ENCODE data around the gene APCDD1L.

APCDD1L gene

DNA sequence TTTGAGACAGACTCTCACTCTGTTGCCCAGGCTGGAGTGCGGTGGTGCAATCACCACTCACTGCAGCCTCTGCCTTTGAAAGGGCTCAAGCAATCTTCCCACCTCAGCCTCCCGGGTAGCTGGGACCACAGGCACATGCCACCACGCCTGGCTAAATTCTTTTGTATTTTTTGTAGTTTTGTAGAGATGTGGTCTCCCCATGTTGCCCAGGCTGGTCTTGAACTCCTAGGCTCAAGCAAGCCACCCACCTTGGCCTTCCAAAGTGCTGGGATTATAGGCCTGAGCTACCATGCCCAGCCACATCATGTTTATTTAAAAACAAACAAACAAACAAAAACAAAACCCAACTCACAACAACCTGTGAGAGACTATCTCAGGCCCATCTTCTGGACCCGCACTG, 29.7 kb upstream of the APCDD1L start:
- no peak for DNase-seq

- no peak for DNase-seq
These were observed 29.1 kb upstream of the APCDD1L start for GRCh38 chr20:58544286-58544685.

GRCh38 chr20:58543274-58543673, 28.1 kb upstream of the APCDD1L start:
- no peak for DNase-seq

GRCh38 chr20:58542411-58543095, 27.4 kb upstream of the APCDD1L start:
- peak in 1 of 2 donors; percentile 4 for DNase-seq

DNA sequence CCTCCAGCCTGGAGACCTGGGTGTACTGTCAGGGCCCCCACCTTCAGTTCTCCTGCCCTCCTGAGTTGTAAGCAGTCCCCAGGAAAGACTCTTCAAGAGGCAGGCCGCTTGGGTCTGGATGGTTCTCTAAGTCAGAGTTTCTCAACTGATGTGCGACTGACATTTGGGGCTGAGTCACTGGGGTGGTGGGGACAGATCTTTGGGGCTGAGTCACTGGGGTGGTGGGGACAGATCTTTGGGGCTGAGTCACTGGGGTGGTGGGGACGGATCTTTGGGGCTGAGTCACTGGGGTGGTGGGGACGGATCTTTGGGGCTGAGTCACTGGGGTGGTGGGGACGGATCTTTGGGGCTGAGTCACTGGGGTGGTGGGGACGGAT, 26.8 kb upstream of the APCDD1L start:
- DNase-seq: peak in 1 of 2 donors; percentile 27

DNA sequence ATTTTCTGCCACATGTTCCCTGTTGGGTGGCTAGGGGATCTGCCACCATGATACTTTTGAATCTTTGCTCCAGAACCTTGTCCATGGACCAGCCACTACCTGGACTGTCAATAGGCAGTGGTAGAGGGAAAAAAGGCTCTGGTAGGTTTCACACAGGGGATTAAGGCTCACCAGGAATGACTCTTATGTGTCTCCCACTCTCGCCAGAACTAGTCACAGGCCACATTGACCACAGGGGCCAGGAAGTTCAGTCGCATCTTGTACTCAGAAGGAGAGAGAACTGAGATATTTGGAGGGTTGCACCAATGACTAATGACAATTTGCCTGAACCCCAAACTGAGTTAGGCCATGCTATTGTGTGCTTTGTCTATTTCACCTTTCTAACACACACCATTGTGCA, 23.6 kb upstream of the APCDD1L start:
- DNase-seq: no peak

GRCh38 chr20:58537831-58538230, 22.6 kb upstream of the APCDD1L start:
- DNase-seq: no peak

DNA sequence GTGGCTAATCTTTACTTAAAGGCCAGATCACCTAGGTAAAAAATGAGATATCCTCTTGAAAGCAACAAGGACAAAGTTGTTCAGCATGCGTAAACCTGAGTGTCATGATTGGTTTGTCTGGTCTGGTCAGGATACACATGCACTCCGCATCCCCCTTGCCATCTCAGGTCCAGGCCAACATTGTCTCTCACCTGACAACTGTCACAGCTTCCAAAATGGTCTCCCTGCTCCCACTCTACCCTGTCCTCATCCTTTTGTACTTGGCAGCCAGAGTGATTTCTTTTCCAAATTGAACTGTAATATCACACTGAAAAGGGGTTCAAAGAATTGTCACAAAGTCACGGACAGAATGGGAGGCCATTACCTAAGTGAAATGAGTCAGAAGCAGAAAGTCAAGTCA, 21.1 kb upstream of the APCDD1L start:
- DNase-seq: no peak

DNA sequence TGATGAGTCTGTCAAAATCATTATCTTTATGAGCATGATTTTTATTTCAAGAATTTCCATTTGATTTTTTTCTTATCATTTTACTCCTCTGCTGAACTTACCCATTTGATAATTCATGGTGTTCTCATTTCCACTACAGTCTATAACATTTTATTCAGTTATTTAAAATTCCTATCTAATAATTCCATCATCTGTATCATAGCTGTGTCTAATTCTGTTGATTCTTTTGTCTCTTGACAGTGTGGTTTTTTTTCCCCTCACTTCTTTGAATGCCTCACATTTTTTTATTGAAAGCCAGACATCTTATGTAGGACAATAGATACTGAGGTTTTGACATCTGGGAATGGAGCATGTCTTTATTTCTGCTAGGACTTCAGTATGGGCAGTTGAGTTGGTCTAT, 16.5 kb upstream of the APCDD1L start:
- no peak for DNase-seq

GRCh38 chr20:58531063-58531462, 15.9 kb upstream of the APCDD1L start:
- DNase-seq: no peak

GRCh38 chr20:58528412-58528811, 13.2 kb upstream of the APCDD1L start:
- no peak for DNase-seq

- DNase-seq: no peak
These were observed 11.2 kb upstream of the APCDD1L start for GRCh38 chr20:58526411-58526810.

DNA sequence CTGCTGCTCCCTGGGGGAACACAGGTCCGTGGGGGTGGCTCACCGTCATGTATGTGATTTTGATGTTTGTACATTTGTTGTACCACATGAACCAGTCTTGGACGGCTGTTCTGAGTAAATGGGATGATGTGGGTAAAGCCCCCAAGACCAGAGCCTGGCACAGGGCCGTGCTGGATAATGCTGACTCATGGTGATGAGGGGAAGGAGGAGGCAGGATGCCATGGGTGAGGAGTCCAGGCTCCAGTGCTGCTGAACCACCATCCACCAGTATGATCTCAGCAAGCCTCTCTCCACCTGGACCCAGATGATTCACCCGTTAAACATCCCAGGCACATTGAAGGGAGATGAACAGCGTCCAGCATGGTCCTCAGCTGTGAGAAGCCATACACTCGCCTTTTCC, 9.6 kb upstream of the APCDD1L start:
- DNase-seq: no peak

- no peak for DNase-seq
These were observed 8.7 kb upstream of the APCDD1L start for GRCh38 chr20:58523971-58524315.

DNA sequence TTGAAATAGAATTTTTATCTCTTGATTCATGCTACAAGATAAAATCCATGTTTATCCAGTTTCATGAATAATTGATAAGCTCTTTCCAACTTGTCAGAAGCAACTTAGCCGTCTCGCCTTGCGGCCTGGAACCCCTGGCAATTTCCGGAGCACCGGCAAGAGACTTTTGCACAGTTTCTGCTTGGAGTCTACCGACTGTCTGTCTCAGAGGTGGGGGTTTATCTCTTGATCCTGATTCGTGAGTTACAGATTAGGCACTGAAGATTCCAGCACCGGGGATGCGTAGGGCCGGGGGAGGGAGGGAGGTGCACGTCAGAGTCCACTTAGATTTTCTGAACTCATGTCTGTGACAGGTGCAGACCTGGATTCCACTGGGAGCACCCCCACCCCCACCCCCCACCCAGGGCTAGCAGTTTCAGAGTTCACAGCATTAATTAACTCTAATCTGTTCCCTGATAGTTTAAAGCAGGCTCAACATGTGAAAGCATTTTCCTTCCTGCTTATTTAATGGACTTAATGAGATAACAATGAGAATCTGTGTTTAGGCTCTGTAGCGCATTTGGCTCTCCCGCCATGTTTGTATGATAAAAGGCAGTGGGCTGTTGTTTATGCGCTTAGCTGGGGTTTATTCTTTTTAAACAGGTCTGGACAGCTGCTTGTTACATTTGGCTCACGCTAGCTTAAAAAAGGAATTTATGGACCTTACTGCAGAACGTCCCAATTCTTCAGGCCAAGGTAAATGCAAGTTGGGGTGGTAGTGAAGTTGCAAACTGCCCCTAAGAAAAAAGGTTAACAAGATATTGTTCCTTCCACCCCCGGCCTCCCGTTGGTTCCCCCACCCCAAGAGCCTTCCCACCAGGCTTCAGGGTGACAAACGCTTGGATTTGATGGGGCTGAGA, 8.1 kb upstream of the APCDD1L start:
- no peak for DNase-seq

DNA sequence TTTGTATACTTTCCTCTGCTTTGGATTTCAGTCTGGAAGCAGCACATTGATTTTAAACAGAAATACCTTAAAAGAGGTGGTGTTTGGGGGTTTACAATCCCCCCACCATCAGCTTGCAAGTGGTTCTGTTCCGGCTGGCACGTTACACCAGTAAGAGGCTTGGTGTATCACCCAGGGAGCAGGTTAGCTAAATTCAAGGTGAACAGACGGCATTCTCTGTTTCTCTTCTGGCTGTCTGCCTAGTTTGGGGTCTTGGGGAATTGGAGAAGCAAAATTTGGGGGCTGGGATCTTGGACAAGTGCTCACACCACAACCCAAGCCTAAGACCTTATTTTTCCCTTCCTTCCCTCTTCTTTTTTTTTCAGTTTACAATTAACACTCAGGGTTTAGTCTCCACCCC, 7.5 kb upstream of the APCDD1L start:
- DNase-seq: no peak

- no peak for DNase-seq
These were observed 6.6 kb upstream of the APCDD1L start for GRCh38 chr20:58521763-58522162.

GRCh38 chr20:58519940-58520712, 4.9 kb upstream of the APCDD1L start:
- no peak for DNase-seq

DNA sequence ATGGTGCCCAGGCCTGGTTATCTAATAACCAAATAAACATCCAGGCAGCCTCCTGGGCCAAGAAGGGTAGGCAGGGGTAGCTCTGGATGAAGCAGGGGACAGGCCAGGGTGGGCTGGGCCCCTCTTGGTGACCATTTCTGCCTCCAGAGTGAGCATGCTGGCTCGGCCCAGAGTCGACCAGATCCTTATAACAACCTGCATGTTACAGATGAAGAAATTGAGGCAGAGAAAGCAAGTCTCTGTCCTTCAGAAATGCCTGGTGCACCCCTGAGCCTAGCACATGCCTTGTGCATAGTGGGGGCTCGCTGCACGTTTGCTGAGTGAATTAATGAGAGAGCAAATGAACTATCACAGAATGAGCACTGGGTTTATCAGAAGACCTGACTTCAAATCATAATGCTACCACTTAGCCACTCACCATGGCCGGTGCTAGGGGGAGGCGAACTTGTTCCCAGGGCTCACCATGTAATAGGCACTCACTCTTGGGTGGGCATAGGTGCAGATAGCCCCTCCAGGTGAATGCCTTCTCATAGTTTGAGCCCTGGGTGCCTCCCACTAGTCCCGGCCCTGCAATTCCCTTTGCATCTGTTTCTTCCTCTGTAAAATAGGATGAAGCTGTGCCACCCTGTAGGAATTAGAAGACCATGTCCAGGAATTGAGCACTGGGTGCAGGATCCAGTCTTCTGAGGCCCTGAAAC, 3.8 kb upstream of the APCDD1L start:
- no peak for DNase-seq

- DNase-seq: no peak
These were observed 3.2 kb upstream of the APCDD1L start for GRCh38 chr20:58518387-58518786.

DNA sequence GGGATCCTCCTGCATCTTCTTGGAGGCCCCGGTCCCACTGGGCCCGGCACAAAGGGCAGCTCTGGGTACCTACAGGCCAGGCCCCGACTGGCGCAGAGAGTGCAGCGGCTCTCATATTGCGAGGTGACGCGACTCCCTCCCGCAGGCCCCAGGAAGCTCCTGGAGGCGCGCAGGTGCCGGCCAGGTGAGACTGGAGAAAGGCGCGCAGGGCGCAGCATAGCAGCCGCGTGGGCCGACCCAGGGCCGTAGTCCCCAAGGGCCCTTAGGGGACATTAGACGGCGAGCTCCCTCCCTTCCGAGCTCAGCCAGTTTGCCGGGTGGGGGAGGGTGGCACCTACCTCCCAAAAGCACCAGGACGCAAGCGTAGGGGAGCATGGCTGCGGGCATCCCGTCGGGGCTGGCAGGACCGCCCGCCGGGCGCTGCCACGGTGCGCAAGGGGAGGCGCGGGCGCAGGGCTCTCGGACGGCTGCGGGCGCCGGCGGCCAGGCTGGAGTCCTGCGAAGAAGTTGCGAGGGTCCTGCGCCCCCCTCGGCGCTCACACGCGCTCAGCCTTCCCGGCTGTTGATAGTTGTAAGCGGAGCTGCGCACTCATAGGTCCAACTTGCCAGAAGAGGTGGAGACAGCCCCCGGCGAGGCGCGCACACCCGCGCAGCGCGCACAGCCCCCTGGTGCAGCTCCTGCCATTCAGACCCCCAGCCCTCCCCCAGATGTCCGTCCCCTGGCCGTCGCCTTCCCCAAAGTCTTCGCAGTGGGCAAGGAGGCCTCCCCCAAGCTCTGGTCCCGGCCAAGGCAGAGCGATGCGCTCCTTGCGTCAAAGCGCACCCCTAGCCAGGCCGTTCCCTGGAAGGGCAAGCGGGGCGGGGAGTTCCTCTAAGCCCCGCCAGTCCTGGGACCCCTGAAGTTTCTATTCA, 622 bp downstream of the APCDD1L start:
- no peak for DNase-seq

Measured in stimulated activated CD4-positive, alpha-beta T cell treated with anti-CD3 and anti-CD28 coated beads, Interleukin-2, amount 100 ng/mL, for 48 hours (primary cell).